Neural progenitor cell (in vitro differentiated cells): Measurements from ENCODE around the gene DDX24.

Source experiments
- EZH2phosphoT487 ChIP-seq: fragments of 200-600 bp; sonication (generic); IDR thresholded peaks from 2 replicates; pipeline ENCODE4 v1.6.1; 2017; ENCODE audit warnings: antibody characterized with exemption
- TF ChIP-seq, protein P1 (sequence below): fragments of 200-600 bp; sonication (generic); IDR thresholded peaks from 2 replicates; pipeline ENCODE4 v1.5.1; 2017; ENCODE audit warnings: antibody characterized with exemption, mild to moderate bottlenecking

DNA sequence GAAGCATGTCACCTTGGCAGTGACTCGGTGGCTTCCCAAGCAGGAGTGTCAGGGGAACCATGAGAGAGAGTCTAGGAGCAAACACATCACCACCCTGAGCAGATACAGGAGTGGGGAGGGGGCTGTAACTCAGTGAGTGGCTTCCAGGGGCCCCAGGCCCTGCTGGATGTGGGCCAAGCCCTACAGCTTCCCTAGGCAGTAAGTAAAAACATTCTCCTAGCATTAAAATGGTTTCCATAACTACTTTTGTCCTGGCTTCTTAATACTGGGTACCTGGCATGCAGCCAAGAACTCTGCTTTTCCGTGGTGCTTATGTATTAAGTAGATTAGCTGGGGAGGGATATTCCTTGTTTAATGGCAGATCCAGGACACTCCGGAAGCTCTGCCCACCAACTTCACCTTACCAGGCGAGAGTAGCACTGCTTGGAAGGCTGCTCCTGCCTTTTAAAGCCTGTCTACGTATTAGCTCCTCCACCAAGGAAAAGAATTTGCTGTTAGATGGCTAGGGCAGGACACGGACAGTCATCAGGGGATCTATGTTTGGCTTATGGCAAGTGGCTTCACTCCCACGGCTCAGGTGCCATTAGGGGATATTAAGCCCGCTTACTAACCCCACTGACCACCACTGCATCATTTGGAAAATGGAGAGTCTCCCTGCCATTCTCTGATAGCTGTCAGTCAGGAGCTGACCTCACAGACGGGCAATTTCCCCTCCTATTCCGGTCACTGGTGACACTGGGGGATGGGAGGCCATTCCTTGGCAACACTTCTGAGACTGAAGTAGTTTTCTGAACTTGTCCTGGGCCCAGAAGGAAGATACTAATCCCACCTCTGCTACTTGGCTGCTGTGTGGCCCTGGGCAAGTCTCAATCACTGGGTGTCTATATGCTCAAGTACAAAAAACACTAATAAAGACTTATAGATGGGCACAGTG lies 32.0 kb downstream of the DDX24 start:
- TF ChIP-seq, protein P1, sequence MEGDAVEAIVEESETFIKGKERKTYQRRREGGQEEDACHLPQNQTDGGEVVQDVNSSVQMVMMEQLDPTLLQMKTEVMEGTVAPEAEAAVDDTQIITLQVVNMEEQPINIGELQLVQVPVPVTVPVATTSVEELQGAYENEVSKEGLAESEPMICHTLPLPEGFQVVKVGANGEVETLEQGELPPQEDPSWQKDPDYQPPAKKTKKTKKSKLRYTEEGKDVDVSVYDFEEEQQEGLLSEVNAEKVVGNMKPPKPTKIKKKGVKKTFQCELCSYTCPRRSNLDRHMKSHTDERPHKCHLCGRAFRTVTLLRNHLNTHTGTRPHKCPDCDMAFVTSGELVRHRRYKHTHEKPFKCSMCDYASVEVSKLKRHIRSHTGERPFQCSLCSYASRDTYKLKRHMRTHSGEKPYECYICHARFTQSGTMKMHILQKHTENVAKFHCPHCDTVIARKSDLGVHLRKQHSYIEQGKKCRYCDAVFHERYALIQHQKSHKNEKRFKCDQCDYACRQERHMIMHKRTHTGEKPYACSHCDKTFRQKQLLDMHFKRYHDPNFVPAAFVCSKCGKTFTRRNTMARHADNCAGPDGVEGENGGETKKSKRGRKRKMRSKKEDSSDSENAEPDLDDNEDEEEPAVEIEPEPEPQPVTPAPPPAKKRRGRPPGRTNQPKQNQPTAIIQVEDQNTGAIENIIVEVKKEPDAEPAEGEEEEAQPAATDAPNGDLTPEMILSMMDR: no peak
- no peak for TF ChIP-seq EZH2phosphoT487
